ENCODE measurements around the gene BICD1. TPM values are rescaled to one million over a fixed set of nuclear protein-coding genes. Genes with fewer than 3 reads are reported as not detected.

The BICD1 gene
- total RNA-seq, 1 donor from 2014 or later = 30.1 TPM

- DNase-seq (ENCODE audit: low spot score) = no peak
Observed at GRCh38 chr12:32402170-32402569, 295.5 kb downstream of the BICD1 start.

- no peak for DNase-seq (ENCODE audit: low spot score)
Observed at GRCh38 chr12:32402946-32403345, 296.3 kb downstream of the BICD1 start.

- no peak for DNase-seq (ENCODE audit: low spot score)
Observed at GRCh38 chr12:32407795-32408194, 301.1 kb downstream of the BICD1 start.

GRCh38 chr12:32413412-32413811 lies 306.8 kb downstream of the BICD1 start:
- no peak for DNase-seq (ENCODE audit: low spot score)

- DNase-seq (ENCODE audit: low spot score) = no peak
Observed at GRCh38 chr12:32418221-32418620, 311.6 kb downstream of the BICD1 start.

- DNase-seq (ENCODE audit: low spot score) = no peak
Observed at GRCh38 chr12:32418903-32419519, 312.4 kb downstream of the BICD1 start.

- DNase-seq (ENCODE audit: low spot score) = no peak
Observed at GRCh38 chr12:32419520-32419960, 312.9 kb downstream of the BICD1 start.

GRCh38 chr12:32420356-32420755 lies 313.7 kb downstream of the BICD1 start:
- DNase-seq (ENCODE audit: low spot score) = no peak

- DNase-seq (ENCODE audit: low spot score) = no peak
Observed at GRCh38 chr12:32423559-32423958, 316.9 kb downstream of the BICD1 start.

GRCh38 chr12:32431025-32431424 lies 324.4 kb downstream of the BICD1 start:
- no peak for DNase-seq (ENCODE audit: low spot score)

Other genes with a start within 250 kb of the BICD1 start
- 66.1 TPM for gene RESF1, start 147.4 kb upstream of the BICD1 start, total RNA-seq

Data from mucosa of gallbladder (tissue), 1 donor.